T-helper 17 cell (primary cell): ENCODE measurements around the gene AGAP1. TPM values are rescaled to one million over a fixed set of nuclear protein-coding genes. Genes with fewer than 3 reads are reported as not detected.
A peak's percentile ranks its signal among the peaks of the same experiment; 100 is the strongest.

Experiments used
- ATAC-seq: fragments of 150-1000 bp; cut with Tn5 transposase; 2 replicates; pipeline ENCODE4 v1.10.0; 2021; ENCODE audit warnings: mild to moderate bottlenecking, moderate library complexity
- DNase-seq, 3 donors: peaks; one replicate each; pipeline versions ENCODE4 v3.0.0 to v3.0.0-alpha.2; 2020 to 2021
- H3K9me3 ChIP-seq: one replicate; pipeline ENCODE4 v1.7.0; 2013; ENCODE audit warnings: low read length, mild to moderate bottlenecking; ENCODE audit not compliant: control insufficient read depth, poor library complexity, severe bottlenecking
- H3K27ac Mint-ChIP-seq: one replicate; pipeline ENCODE4 v1.8.0; 2022; ENCODE audit warnings: mild to moderate bottlenecking, moderate library complexity, mixed read lengths
- H3K27me3 Mint-ChIP-seq: one replicate; pipeline ENCODE4 v1.8.0; 2022; ENCODE audit warnings: mixed read lengths
- H3K36me3 Mint-ChIP-seq: one replicate; pipeline ENCODE4 v1.8.0; 2022; ENCODE audit warnings: low read depth, mixed read lengths
- H3K4me1 Mint-ChIP-seq: one replicate; pipeline ENCODE4 v1.8.0; 2022; ENCODE audit warnings: mild to moderate bottlenecking, mixed read lengths
- H3K4me3 Mint-ChIP-seq: one replicate; pipeline ENCODE4 v1.8.0; 2022; ENCODE audit warnings: mild to moderate bottlenecking, moderate library complexity, mixed read lengths
- total RNA-seq, 4 donors: library from RNA in 2 of 4; stranded (reverse) in 2 of 4; gene quantifications; one replicate each; pipeline ENCODE4 v1.2.3 and lab custom pipeline; 2022 to 2026

The AGAP1 gene
- total RNA-seq, 2 donors from 2014 or later: 7.6 to 16.8 TPM

GRCh38 chr2:235922839-235923238, 429.0 kb downstream of the AGAP1 start:
- Mint-ChIP-seq H3K36me3 (no peaks in the 10 kb centered on the region), H3K4me1 (no peaks in the 10 kb centered on the region), H3K27ac (no peak overlapping the region), H3K4me3 (no peak overlapping the region), H3K27me3 (peaks cover 7% of the 10 kb centered on the region)
- ATAC-seq (no peak), DNase-seq (no peak)
- no peaks in the 10 kb centered on the region for H3K9me3 ChIP-seq

- Mint-ChIP-seq H3K4me1 (no peaks in the 10 kb centered on the region), H3K4me3 (no peak overlapping the region), H3K36me3 (no peaks in the 10 kb centered on the region), H3K27me3 (peaks cover 12% of the 10 kb centered on the region), H3K27ac (no peak overlapping the region)
- DNase-seq: no peak
- ATAC-seq: no peak
- no peaks in the 10 kb centered on the region for H3K9me3 ChIP-seq
Observed at GRCh38 chr2:235923859-235924674, 430.2 kb downstream of the AGAP1 start.

GRCh38 chr2:235924675-235925063, 430.8 kb downstream of the AGAP1 start:
- no peak for DNase-seq
- no peaks in the 10 kb centered on the region for H3K9me3 ChIP-seq
- H3K36me3 Mint-ChIP-seq: no peaks in the 10 kb centered on the region
- ATAC-seq: no peak
- peak overlapping the region; percentile 19 for H3K27ac Mint-ChIP-seq
- H3K4me1 Mint-ChIP-seq: no peaks in the 10 kb centered on the region
- H3K27me3 Mint-ChIP-seq: peaks cover 12% of the 10 kb centered on the region
- peak overlapping the region; percentile 49 for H3K4me3 Mint-ChIP-seq

GRCh38 chr2:235925250-235925919, 431.5 kb downstream of the AGAP1 start:
- ATAC-seq (no peak), DNase-seq (no peak)
- Mint-ChIP-seq H3K27me3 (peaks cover 12% of the 10 kb centered on the region), H3K36me3 (no peaks in the 10 kb centered on the region), H3K4me3 (no peak overlapping the region), H3K4me1 (no peaks in the 10 kb centered on the region), H3K27ac (peak overlapping the region; percentile 19)
- no peaks in the 10 kb centered on the region for H3K9me3 ChIP-seq

GRCh38 chr2:235926229-235926628, 432.4 kb downstream of the AGAP1 start:
- H3K4me3 Mint-ChIP-seq: no peak overlapping the region
- H3K36me3 Mint-ChIP-seq: no peaks in the 10 kb centered on the region
- no peaks in the 10 kb centered on the region for H3K4me1 Mint-ChIP-seq
- ATAC-seq (no peak), DNase-seq (no peak)
- peaks cover 12% of the 10 kb centered on the region for H3K27me3 Mint-ChIP-seq
- no peak overlapping the region for H3K27ac Mint-ChIP-seq
- no peaks in the 10 kb centered on the region for H3K9me3 ChIP-seq

- DNase-seq (no peak), ATAC-seq (no peak)
- no peak overlapping the region for H3K27ac Mint-ChIP-seq
- H3K4me1 Mint-ChIP-seq: peaks cover 2% of the 10 kb centered on the region
- peaks cover 12% of the 10 kb centered on the region for H3K27me3 Mint-ChIP-seq
- H3K4me3 Mint-ChIP-seq: no peak overlapping the region
- H3K9me3 ChIP-seq: no peaks in the 10 kb centered on the region
- H3K36me3 Mint-ChIP-seq: peaks cover 5% of the 10 kb centered on the region
Observed at GRCh38 chr2:235928751-235929370, 435.0 kb downstream of the AGAP1 start.

GRCh38 chr2:235930701-235931100, 436.9 kb downstream of the AGAP1 start:
- Mint-ChIP-seq H3K4me1 (peaks cover 2% of the 10 kb centered on the region), H3K36me3 (peaks cover 5% of the 10 kb centered on the region), H3K27me3 (peaks cover 5% of the 10 kb centered on the region), H3K4me3 (no peak overlapping the region), H3K27ac (no peak overlapping the region)
- ATAC-seq (no peak), DNase-seq (no peak)
- H3K9me3 ChIP-seq: no peaks in the 10 kb centered on the region

GRCh38 chr2:235931676-235932075, 437.8 kb downstream of the AGAP1 start:
- DNase-seq (no peak), ATAC-seq (no peak)
- Mint-ChIP-seq H3K36me3 (peaks cover 5% of the 10 kb centered on the region), H3K27me3 (peaks cover 5% of the 10 kb centered on the region), H3K27ac (no peak overlapping the region), H3K4me1 (peaks cover 2% of the 10 kb centered on the region), H3K4me3 (no peak overlapping the region)
- no peaks in the 10 kb centered on the region for H3K9me3 ChIP-seq

- H3K27ac Mint-ChIP-seq: no peak overlapping the region
- H3K4me1 Mint-ChIP-seq: peaks cover 2% of the 10 kb centered on the region
- H3K4me3 Mint-ChIP-seq: no peak overlapping the region
- no peak for ATAC-seq
- H3K36me3 Mint-ChIP-seq: peaks cover 5% of the 10 kb centered on the region
- no peaks in the 10 kb centered on the region for H3K27me3 Mint-ChIP-seq
- no peaks in the 10 kb centered on the region for H3K9me3 ChIP-seq
- no peak for DNase-seq
Observed at GRCh38 chr2:235934059-235934773, 440.4 kb downstream of the AGAP1 start.

GRCh38 chr2:235934774-235935484, 441.1 kb downstream of the AGAP1 start:
- H3K4me3 Mint-ChIP-seq: no peak overlapping the region
- H3K27me3 Mint-ChIP-seq: no peaks in the 10 kb centered on the region
- DNase-seq: no peak
- peaks cover 2% of the 10 kb centered on the region for H3K4me1 Mint-ChIP-seq
- no peaks in the 10 kb centered on the region for H3K9me3 ChIP-seq
- no peak for ATAC-seq
- no peak overlapping the region for H3K27ac Mint-ChIP-seq
- H3K36me3 Mint-ChIP-seq: peaks cover 5% of the 10 kb centered on the region

- DNase-seq: no peak
- Mint-ChIP-seq H3K4me3 (no peak overlapping the region), H3K36me3 (peaks cover 5% of the 10 kb centered on the region), H3K27ac (no peak overlapping the region), H3K27me3 (no peaks in the 10 kb centered on the region), H3K4me1 (peaks cover 2% of the 10 kb centered on the region)
- H3K9me3 ChIP-seq: no peaks in the 10 kb centered on the region
- ATAC-seq: no peak
Observed at GRCh38 chr2:235935773-235936172, 441.9 kb downstream of the AGAP1 start.

GRCh38 chr2:235936493-235936892, 442.6 kb downstream of the AGAP1 start:
- no peak for DNase-seq
- H3K27me3 Mint-ChIP-seq: no peaks in the 10 kb centered on the region
- ATAC-seq: no peak
- no peak overlapping the region for H3K27ac Mint-ChIP-seq
- peaks cover 5% of the 10 kb centered on the region for H3K36me3 Mint-ChIP-seq
- peaks cover 2% of the 10 kb centered on the region for H3K4me1 Mint-ChIP-seq
- H3K4me3 Mint-ChIP-seq: no peak overlapping the region
- no peaks in the 10 kb centered on the region for H3K9me3 ChIP-seq
